HCT116 (cell line): ENCODE results near the gene KAZN. TPM values are rescaled to one million over a fixed set of nuclear protein-coding genes. Genes with fewer than 3 reads are reported as not detected.

Experiments used
- ATAC-seq: fragments of 200-7000 bp; cut with Tn5 transposase; 2 replicates; pipeline ENCODE4 v1.9.1; 2020; ENCODE audit warnings: mild to moderate bottlenecking, moderate library complexity
- BruUV-seq: library from RNA; stranded (reverse); fragments of 400-500 nt; replicated peaks from 2 replicates; lab custom pipeline; 2021; lab: Mats Ljungman, UMichigan
- CTCF ChIA-PET: fragments of 300-600 bp; sonication (Branson Sonifier 250); formaldehyde crosslinking; loops from one replicate; lab custom pipeline; 2021; ENCODE audit warnings: antibody characterized with exemption; lab: Charles Lee
- POLR2A ChIA-PET: fragments of 300-600, 350-600 bp; sonication (Branson Sonifier 250); formaldehyde crosslinking; loops from one replicate; lab custom pipeline; 2021; ENCODE audit warnings: antibody characterized with exemption; lab: Charles Lee
- RAD21 ChIA-PET, 2 experiments: fragments of 300-600 bp; sonication (Branson Sonifier 250); formaldehyde crosslinking; loops; one replicate each; lab custom pipeline; 2023; ENCODE audit warnings: low total read pairs in 2 of 2; ENCODE audit not compliant: uncharacterized antibody in 2 of 2, unreplicated experiment in 2 of 2, low non-redundant PET in 1 of 2; lab: Charles Lee
- DNase-seq: peaks from one replicate; pipeline ENCODE4 v3.0.0-alpha.2; 2010; ENCODE audit warnings: low read depth, low spot score
- H2AFZ ChIP-seq: fragments of 200-600 bp; shearing (Covaris generic), sonication (generic); 2 replicates; pipeline ENCODE4 v1.6.1; 2017; ENCODE audit warnings: low read depth, mixed run types, mixed read lengths, antibody characterized with exemption, low read length; ENCODE audit not compliant: poor library complexity, severe bottlenecking
- H3K27ac ChIP-seq: 2 replicates; pipeline ENCODE4 v1.5.1; 2012; ENCODE audit warnings: low read depth, low read length
- H3K27me3 ChIP-seq: fragments of 200-600 bp; sonication (generic); 2 replicates; pipeline ENCODE4 v1.6.1; 2016; ENCODE audit warnings: mixed run types, low read length, mixed read lengths; ENCODE audit not compliant: insufficient read depth
- H3K36me3 ChIP-seq, 2 experiments: fragments of 200-500 bp in 1 of 2; fragments of 200-600 bp in 1 of 2; sonication (Bioruptor generic) in 1 of 2; sonication (generic) in 1 of 2; 2 replicates each; pipeline versions ENCODE4 v1.5.1 to v1.6.1; 2014 to 2016; ENCODE audit warnings: low read length in 2 of 2, inconsistent platforms in 1 of 2, mixed read lengths in 1 of 2, mixed run types in 1 of 2; ENCODE audit not compliant: insufficient read depth in 2 of 2, control insufficient read depth in 1 of 2
- H3K4me1 ChIP-seq, 2 experiments: fragments of 200-600 bp in 1 of 2; sonication (generic) in 1 of 2; 2 replicates each; pipeline versions ENCODE4 v1.5.1 to v1.6.1; 2012 to 2017; ENCODE audit warnings: low read length in 2 of 2, inconsistent platforms in 1 of 2, mild to moderate bottlenecking in 1 of 2, mixed read lengths in 1 of 2, mixed run types in 1 of 2, moderate library complexity in 1 of 2; ENCODE audit not compliant: insufficient read depth in 2 of 2, control insufficient read depth in 1 of 2
- H3K4me2 ChIP-seq: fragments of 200-600 bp; sonication (generic); 2 replicates; pipeline ENCODE4 v1.6.1; 2017; ENCODE audit warnings: mixed run types, low read length, mixed read lengths
- H3K4me3 ChIP-seq, 2 experiments: fragments of 200-600 bp in 1 of 2; sonication (generic) in 1 of 2; replicated peaks in 1 of 2; 2 replicates each; pipeline ENCODE4 v1.5.1; 2011 to 2016; ENCODE audit warnings: low read length in 2 of 2, control low read depth in 1 of 2, low read depth in 1 of 2, mild to moderate bottlenecking in 1 of 2, mixed read lengths in 1 of 2, mixed run types in 1 of 2
- H3K79me2 ChIP-seq: fragments of 200-600 bp; sonication (generic); 2 replicates; pipeline ENCODE4 v1.6.1; 2017; ENCODE audit warnings: mild to moderate bottlenecking, mixed run types, low read length, moderate library complexity, mixed read lengths; ENCODE audit not compliant: insufficient read depth
- H3K9ac ChIP-seq: fragments of 200-600 bp; sonication (generic); 2 replicates; pipeline ENCODE4 v1.6.1; 2016; ENCODE audit warnings: low read length, mixed read lengths
- H3K9me2 ChIP-seq: fragments of 200-600 bp; sonication (generic), shearing (Covaris generic); 2 replicates; pipeline ENCODE4 v1.6.1; 2017; ENCODE audit warnings: mixed run types, mild to moderate bottlenecking, moderate library complexity; ENCODE audit not compliant: insufficient read depth
- H3K9me3 ChIP-seq, 2 experiments: fragments of 200-500 bp in 1 of 2; fragments of 200-600 bp in 1 of 2; sonication (Bioruptor generic) in 1 of 2; sonication (generic) in 1 of 2; 2 replicates each; pipeline ENCODE4 v1.6.1; 2014 to 2017; ENCODE audit warnings: low read length in 2 of 2, mixed read lengths in 2 of 2, inconsistent platforms in 1 of 2, low read depth in 1 of 2, mild to moderate bottlenecking in 1 of 2, mixed run types in 1 of 2, moderate library complexity in 1 of 2; ENCODE audit not compliant: control insufficient read depth in 1 of 2, insufficient read depth in 1 of 2
- H4K20me1 ChIP-seq: fragments of 200-600 bp; sonication (generic), shearing (Covaris generic); 2 replicates; pipeline ENCODE4 v1.6.1; 2017; ENCODE audit warnings: mixed run types, mild to moderate bottlenecking, moderate library complexity; ENCODE audit not compliant: insufficient read depth
- CEBPB ChIP-seq: IDR thresholded peaks from 2 replicates; pipeline ENCODE4 v1.6.1; 2012; ENCODE audit warnings: low read depth
- EGR1 ChIP-seq: IDR thresholded peaks from 2 replicates; pipeline ENCODE4 v1.6.1; 2012; ENCODE audit warnings: low read depth
- ELF1 ChIP-seq: IDR thresholded peaks from 2 replicates; pipeline ENCODE4 v1.6.1; 2012; ENCODE audit warnings: low read depth, borderline replicate concordance
- EZH2 ChIP-seq: fragments of 200-600 bp; sonication (generic); IDR thresholded peaks from 2 replicates; pipeline ENCODE4 v1.6.1; 2017; ENCODE audit warnings: antibody characterized with exemption, mixed run types
- EZH2phosphoT487 ChIP-seq: fragments of 200-600 bp; IDR thresholded peaks from 2 replicates; pipeline ENCODE4 v1.6.1; 2018; ENCODE audit warnings: antibody characterized with exemption, borderline replicate concordance
- MAX ChIP-seq: IDR thresholded peaks from 2 replicates; pipeline ENCODE4 v1.6.1; 2012
- POLR2A ChIP-seq: IDR thresholded peaks from 2 replicates; pipeline ENCODE4 v1.7.0; 2011; ENCODE audit warnings: borderline replicate concordance; ENCODE audit not compliant: insufficient read depth, insufficient read length; ENCODE audit errors: extremely low read depth
- POLR2AphosphoS5 ChIP-seq: IDR thresholded peaks from 2 replicates; pipeline ENCODE4 v1.6.1; 2011; ENCODE audit warnings: mild to moderate bottlenecking, low read depth, low read length, moderate library complexity
- REST ChIP-seq: IDR thresholded peaks from 2 replicates; pipeline ENCODE4 v1.6.1; 2012; ENCODE audit warnings: low read depth
- SIN3A ChIP-seq: IDR thresholded peaks from 2 replicates; pipeline ENCODE4 v1.6.1; 2012; ENCODE audit warnings: low read depth
- SP1 ChIP-seq: IDR thresholded peaks from 2 replicates; pipeline ENCODE4 v1.6.1; 2012; ENCODE audit warnings: low read depth
- SRF ChIP-seq: IDR thresholded peaks from 2 replicates; pipeline ENCODE4 v1.6.1; 2012; ENCODE audit warnings: low read depth
- TCF7L2 ChIP-seq: IDR thresholded peaks from 2 replicates; pipeline ENCODE4 v1.7.0; 2011; ENCODE audit warnings: borderline replicate concordance, inconsistent platforms; ENCODE audit not compliant: insufficient read depth, insufficient read length; ENCODE audit errors: extremely low read depth
- YY1 ChIP-seq: IDR thresholded peaks from 2 replicates; pipeline ENCODE4 v1.6.1; 2011; ENCODE audit warnings: low read length, low read depth, moderate library complexity, mild to moderate bottlenecking; ENCODE audit not compliant: insufficient replicate concordance; ENCODE audit errors: extremely low read depth
- ZFX ChIP-seq: fragments of 450-650 bp; IDR thresholded peaks from 2 replicates; pipeline ENCODE4 v1.6.1; 2017
- ZNF274 ChIP-seq: fragments of 200-500 bp; sonication (Bioruptor generic); IDR thresholded peaks from 2 replicates; pipeline ENCODE4 v1.6.1; 2014; ENCODE audit warnings: mild to moderate bottlenecking, low read depth, low read length, inconsistent platforms
- intact Hi-C: fragments of 100-400 bp; cut with micrococcal nuclease; formaldehyde crosslinking; loops from 2 replicates; pipeline ENCODE4 v1.10.0; 2022
- total RNA-seq: library from RNA; stranded (reverse); gene quantifications from one replicate; pipeline ENCODE4 v1.2.1, GENCODE V29; 2021; ENCODE audit not compliant: unreplicated experiment

The KAZN gene
- total RNA-seq, 1 experiment from 2014 or later = 13.4 TPM

GRCh38 chr1:14843525-14843924 is 245.0 kb downstream of the KAZN start:
- H3K9me2 ChIP-seq = no peaks in the 10 kb centered on the region
- POLR2A ChIA-PET = no interaction called here
- H3K4me3 ChIP-seq = no peak overlapping the region
- H3K36me3 ChIP-seq = no peaks in the 10 kb centered on the region
- peaks cover 17% of the 10 kb centered on the region; the same call in 1 of the 2 replicates for H3K27me3 ChIP-seq
- H3K27ac ChIP-seq = no peak overlapping the region
- no TSS peak for BruUV-seq
- TF ChIP-seq TCF7L2 = no peak
- no peak for TF ChIP-seq EZH2
- TF ChIP-seq SIN3A = no peak
- TF ChIP-seq CEBPB = no peak
- no peak for TF ChIP-seq YY1
- TF ChIP-seq POLR2AphosphoS5 = no peak
- TF ChIP-seq EZH2phosphoT487 = no peak
- TF ChIP-seq ZFX = no peak
- H3K9ac ChIP-seq = no peak overlapping the region
- CTCF ChIA-PET = no interaction called here
- no peak overlapping the region for H3K4me2 ChIP-seq
- no peak overlapping the region for H2AFZ ChIP-seq
- intact Hi-C loops = loop anchor here (10.0 kb wide), 1 partner anchor 729 kb away; no protein-coding TSS in a partner anchor
- DNase-seq = no peak
- H3K9me3 ChIP-seq = peaks cover 6 to 10% of the 10 kb centered on the region in 2 experiments; a peak in 2 of 4 replicates
- H3K4me1 ChIP-seq = no peaks in the 10 kb centered on the region
- no peaks in the 10 kb centered on the region for H3K79me2 ChIP-seq
- no peak for ATAC-seq
- RAD21 ChIA-PET = no interaction called here
- no peaks in the 10 kb centered on the region for H4K20me1 ChIP-seq

- TF ChIP-seq SP1 (no peak), SRF (no peak), EZH2 (no peak), POLR2A (no peak), REST (no peak), ELF1 (no peak), ZNF274 (no peak), EGR1 (no peak), SIN3A (no peak), YY1 (no peak), MAX (no peak)
- no peak for DNase-seq
- ChIA-PET CTCF (no interaction called here), RAD21 (no interaction called here), POLR2A (no interaction called here)
- Histone ChIP-seq H3K27me3 (peaks cover 21% of the 10 kb centered on the region; the same call in 1 of the 2 replicates), H3K4me3 (no peak overlapping the region), H3K9ac (no peak overlapping the region), H3K9me3 (peaks cover 6 to 10% of the 10 kb centered on the region in 2 experiments; a peak in 2 of 4 replicates), H3K9me2 (no peaks in the 10 kb centered on the region), H4K20me1 (no peaks in the 10 kb centered on the region), H3K79me2 (no peaks in the 10 kb centered on the region), H3K27ac (no peak overlapping the region), H3K4me2 (no peak overlapping the region), H2AFZ (no peak overlapping the region), H3K36me3 (no peaks in the 10 kb centered on the region), H3K4me1 (no peaks in the 10 kb centered on the region)
- intact Hi-C loops = loop anchor here (10.0 kb wide), 1 partner anchor 730 kb away; no protein-coding TSS in a partner anchor
- BruUV-seq = no TSS peak
- ATAC-seq = no peak
These were observed 245.9 kb downstream of the KAZN start for GRCh38 chr1:14844356-14844755.
